WERI-Rb-1 (cell line): ENCODE measurements around the gene ACADSB.

Source experiments
- DNase-seq: peaks from one replicate; pipeline ENCODE4 v3.0.0-alpha.2; 2020
- H3K27ac ChIP-seq: fragments of 250-450 bp; sonication (Bioruptor Pico); 2 replicates; pipeline ENCODE4 v1.5.1; 2020; ENCODE audit warnings: mild to moderate bottlenecking, moderate library complexity
- H3K27me3 ChIP-seq: fragments of 250-450 bp; sonication (Bioruptor Pico); 2 replicates; pipeline ENCODE4 v1.5.1; 2021; ENCODE audit warnings: mild to moderate bottlenecking, low read depth, moderate library complexity; ENCODE audit not compliant: insufficient read depth, severe bottlenecking
- H3K36me3 ChIP-seq: fragments of 250-450 bp; sonication (Bioruptor Pico); 2 replicates; pipeline ENCODE4 v1.5.1; 2020; ENCODE audit warnings: mild to moderate bottlenecking, moderate library complexity
- H3K4me3 ChIP-seq: 2 replicates; pipeline ENCODE4 v1.5.1; 2011; ENCODE audit warnings: low read depth, mild to moderate bottlenecking, control low read depth, low read length
- H3K9me3 ChIP-seq: fragments of 250-450 bp; sonication (Bioruptor Pico); 2 replicates; pipeline ENCODE4 v1.5.1; 2021; ENCODE audit warnings: mild to moderate bottlenecking, moderate library complexity; ENCODE audit not compliant: severe bottlenecking
- TF ChIP-seq, protein P1 (sequence below): IDR thresholded peaks from 2 replicates; pipeline ENCODE4 v1.5.1; 2011; ENCODE audit warnings: low read depth, mild to moderate bottlenecking, control low read depth, inconsistent platforms, low read length

ACADSB gene

GRCh38 chr10:123008355-123009104 lies at the start of gene ACADSB, which contains the start of gene IKZF5:
ACADSB (plus strand) TSS chr10:123009006; CDS start chr10:123009030, 24 bp downstream.
IKZF5 (minus strand) TSS chr10:123008795; CDS start chr10:122998625, 10,170 bp downstream.
- TF ChIP-seq, protein P1, sequence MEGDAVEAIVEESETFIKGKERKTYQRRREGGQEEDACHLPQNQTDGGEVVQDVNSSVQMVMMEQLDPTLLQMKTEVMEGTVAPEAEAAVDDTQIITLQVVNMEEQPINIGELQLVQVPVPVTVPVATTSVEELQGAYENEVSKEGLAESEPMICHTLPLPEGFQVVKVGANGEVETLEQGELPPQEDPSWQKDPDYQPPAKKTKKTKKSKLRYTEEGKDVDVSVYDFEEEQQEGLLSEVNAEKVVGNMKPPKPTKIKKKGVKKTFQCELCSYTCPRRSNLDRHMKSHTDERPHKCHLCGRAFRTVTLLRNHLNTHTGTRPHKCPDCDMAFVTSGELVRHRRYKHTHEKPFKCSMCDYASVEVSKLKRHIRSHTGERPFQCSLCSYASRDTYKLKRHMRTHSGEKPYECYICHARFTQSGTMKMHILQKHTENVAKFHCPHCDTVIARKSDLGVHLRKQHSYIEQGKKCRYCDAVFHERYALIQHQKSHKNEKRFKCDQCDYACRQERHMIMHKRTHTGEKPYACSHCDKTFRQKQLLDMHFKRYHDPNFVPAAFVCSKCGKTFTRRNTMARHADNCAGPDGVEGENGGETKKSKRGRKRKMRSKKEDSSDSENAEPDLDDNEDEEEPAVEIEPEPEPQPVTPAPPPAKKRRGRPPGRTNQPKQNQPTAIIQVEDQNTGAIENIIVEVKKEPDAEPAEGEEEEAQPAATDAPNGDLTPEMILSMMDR = no peak
- no peaks in the 10 kb centered on the region for H3K36me3 ChIP-seq
- no peaks in the 10 kb centered on the region for H3K27me3 ChIP-seq
- H3K27ac ChIP-seq = peak within 1 kb of the TSS; percentile 68
- no peaks in the 10 kb centered on the region for H3K9me3 ChIP-seq
- peak within 1 kb of the TSS; percentile 84 for H3K4me3 ChIP-seq
- peak; percentile 97 for DNase-seq

DNA sequence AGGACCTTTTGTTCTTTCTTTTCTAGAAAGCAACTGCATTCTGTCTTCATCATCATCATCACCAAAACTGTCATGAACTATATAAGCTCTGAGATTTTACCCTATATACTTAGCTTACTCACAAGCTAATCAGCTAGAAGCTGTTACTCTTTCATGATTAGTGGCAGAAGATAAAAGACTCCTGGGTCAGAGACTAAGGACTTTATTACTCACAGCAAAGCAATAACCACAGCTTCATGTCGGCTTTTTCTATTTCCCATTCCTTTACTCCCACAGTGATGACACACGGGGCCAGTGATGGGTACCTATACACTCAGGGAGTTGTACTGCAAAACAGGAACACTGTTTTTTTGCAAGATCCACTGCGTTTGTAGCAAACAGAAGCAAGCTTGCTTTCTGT lies 46.4 kb upstream of the ACADSB start:
- Histone ChIP-seq H3K27me3 (no peaks in the 10 kb centered on the region), H3K36me3 (no peaks in the 10 kb centered on the region), H3K9me3 (peaks cover 2% of the 10 kb centered on the region), H3K27ac (no peak overlapping the region), H3K4me3 (no peak overlapping the region)
- DNase-seq = no peak
- TF ChIP-seq, protein P1 = no peak

- peaks cover 14% of the 10 kb centered on the region for H3K9me3 ChIP-seq
- DNase-seq = no peak
- TF ChIP-seq, protein P1 = no peak
These were observed 41.9 kb upstream of the ACADSB start for GRCh38 chr10:122966879-122967278.

GRCh38 chr10:122968698-122969097 lies 40.1 kb upstream of the ACADSB start:
- Histone ChIP-seq H3K27me3 (no peaks in the 10 kb centered on the region), H3K27ac (no peak overlapping the region)
- DNase-seq = no peak

More at GRCh38 chr10:122966879-122967278, 41.9 kb upstream of the ACADSB start:
- H3K36me3 ChIP-seq = no peaks in the 10 kb centered on the region
- H3K4me3 ChIP-seq = no peak overlapping the region
- no peak overlapping the region for H3K27ac ChIP-seq
- no peaks in the 10 kb centered on the region for H3K27me3 ChIP-seq

GRCh38 chr10:122974023-122974422 lies 34.8 kb upstream of the ACADSB start:
- H3K4me3 ChIP-seq = no peak overlapping the region
- H3K9me3 ChIP-seq = peaks cover 5% of the 10 kb centered on the region
- H3K36me3 ChIP-seq = no peaks in the 10 kb centered on the region
- H3K27me3 ChIP-seq = no peaks in the 10 kb centered on the region
- DNase-seq = no peak
- TF ChIP-seq, protein P1 = no peak
- H3K27ac ChIP-seq = no peak overlapping the region

More at GRCh38 chr10:122968698-122969097, 40.1 kb upstream of the ACADSB start:
- no peak overlapping the region for H3K4me3 ChIP-seq
- peaks cover 12% of the 10 kb centered on the region for H3K9me3 ChIP-seq
- TF ChIP-seq, protein P1 = no peak
- no peaks in the 10 kb centered on the region for H3K36me3 ChIP-seq
